Type B pancreatic cell (in vitro differentiated cells): ENCODE measurements around the gene ZNF292. TPM values are rescaled to one million over a fixed set of nuclear protein-coding genes. Genes with fewer than 3 reads are reported as not detected.

Source experiments
- DNase-seq: peaks from one replicate; pipeline ENCODE4 v3.0.0; 2021; ENCODE audit warnings: mixed read lengths; ENCODE audit not compliant: unreplicated experiment; ENCODE audit errors: extremely low spot score
- H3K27ac Mint-ChIP-seq: 2 replicates; pipeline ENCODE4 v1.8.0; 2021; ENCODE audit warnings: mild to moderate bottlenecking, mixed read lengths
- H3K27me3 Mint-ChIP-seq: 2 replicates; pipeline ENCODE4 v1.8.0; 2021; ENCODE audit warnings: mixed read lengths
- H3K36me3 Mint-ChIP-seq: 2 replicates; pipeline ENCODE4 v1.8.0; 2021; ENCODE audit warnings: mixed read lengths
- H3K4me1 Mint-ChIP-seq: one replicate; pipeline ENCODE4 v1.8.0; 2021; ENCODE audit warnings: mixed read lengths; ENCODE audit not compliant: unreplicated experiment
- H3K4me3 Mint-ChIP-seq: 2 replicates; pipeline ENCODE4 v1.8.0; 2021; ENCODE audit warnings: mild to moderate bottlenecking, mixed read lengths
- H3K9me3 Mint-ChIP-seq: 2 replicates; pipeline ENCODE4 v1.8.0; 2021; ENCODE audit warnings: mixed read lengths
- total RNA-seq: library from RNA; stranded (reverse); gene quantifications from 2 replicates; pipeline ENCODE4 v1.2.1, GENCODE V29; 2021; ENCODE audit warnings: low replicate concordance
- TF ChIP-seq, protein P1 (sequence below): fragments of 200-600 bp; sonication (generic); conservative IDR thresholded peaks from 2 replicates; pipeline ENCODE4 v1.5.0; 2021; ENCODE audit warnings: antibody characterized with exemption, mild to moderate bottlenecking

The ZNF292 gene
- total RNA-seq, 1 donor from 2014 or later: 61.1 TPM

DNA sequence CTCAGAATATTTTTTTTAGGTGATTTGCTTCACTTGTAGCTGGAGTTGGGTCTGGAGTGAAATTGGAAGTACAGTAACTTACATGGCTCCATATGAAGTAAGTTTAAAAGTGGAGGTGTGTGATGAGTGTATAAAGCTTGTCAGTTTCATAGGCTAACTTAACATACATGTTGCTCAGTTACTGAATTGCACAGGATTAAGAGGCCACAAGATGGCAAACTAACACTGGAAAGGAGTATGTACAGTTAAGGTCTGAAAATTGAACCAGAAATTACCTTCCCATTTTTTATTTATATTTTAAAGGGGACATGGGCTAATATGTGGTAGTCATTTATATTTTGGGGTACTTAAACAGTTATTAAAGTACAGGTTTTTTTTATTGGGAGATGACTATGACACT lies 121.8 kb downstream of the ZNF292 start:
- no peaks in the 10 kb centered on the region for H3K36me3 Mint-ChIP-seq
- no peak overlapping the region for H3K4me3 Mint-ChIP-seq
- H3K27me3 Mint-ChIP-seq: no peaks in the 10 kb centered on the region
- TF ChIP-seq, protein P1, sequence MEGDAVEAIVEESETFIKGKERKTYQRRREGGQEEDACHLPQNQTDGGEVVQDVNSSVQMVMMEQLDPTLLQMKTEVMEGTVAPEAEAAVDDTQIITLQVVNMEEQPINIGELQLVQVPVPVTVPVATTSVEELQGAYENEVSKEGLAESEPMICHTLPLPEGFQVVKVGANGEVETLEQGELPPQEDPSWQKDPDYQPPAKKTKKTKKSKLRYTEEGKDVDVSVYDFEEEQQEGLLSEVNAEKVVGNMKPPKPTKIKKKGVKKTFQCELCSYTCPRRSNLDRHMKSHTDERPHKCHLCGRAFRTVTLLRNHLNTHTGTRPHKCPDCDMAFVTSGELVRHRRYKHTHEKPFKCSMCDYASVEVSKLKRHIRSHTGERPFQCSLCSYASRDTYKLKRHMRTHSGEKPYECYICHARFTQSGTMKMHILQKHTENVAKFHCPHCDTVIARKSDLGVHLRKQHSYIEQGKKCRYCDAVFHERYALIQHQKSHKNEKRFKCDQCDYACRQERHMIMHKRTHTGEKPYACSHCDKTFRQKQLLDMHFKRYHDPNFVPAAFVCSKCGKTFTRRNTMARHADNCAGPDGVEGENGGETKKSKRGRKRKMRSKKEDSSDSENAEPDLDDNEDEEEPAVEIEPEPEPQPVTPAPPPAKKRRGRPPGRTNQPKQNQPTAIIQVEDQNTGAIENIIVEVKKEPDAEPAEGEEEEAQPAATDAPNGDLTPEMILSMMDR: peak; percentile 52
- no peaks in the 10 kb centered on the region for H3K9me3 Mint-ChIP-seq
- H3K4me1 Mint-ChIP-seq: no peaks in the 10 kb centered on the region
- no peak for DNase-seq
- no peak overlapping the region for H3K27ac Mint-ChIP-seq

DNA sequence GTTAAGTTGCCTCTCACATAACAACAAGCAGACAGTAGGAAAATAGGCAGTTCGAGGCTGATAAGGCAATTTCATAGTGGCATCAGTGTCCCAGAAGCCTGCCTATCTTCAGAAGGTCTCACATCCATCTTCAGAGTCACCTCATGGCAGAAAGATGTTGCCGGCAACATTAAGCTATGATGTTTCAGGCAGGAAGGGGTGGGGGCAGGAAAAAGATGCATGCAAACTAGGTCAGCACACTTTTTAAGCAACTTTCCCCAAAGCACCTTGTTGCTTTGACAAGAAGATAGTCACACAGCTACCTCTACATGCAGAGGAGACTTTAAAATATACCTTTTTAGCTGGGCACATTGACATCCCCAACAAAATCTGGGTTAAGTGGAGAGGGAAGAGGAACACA lies 123.8 kb downstream of the ZNF292 start:
- no peak for DNase-seq
- H3K27me3 Mint-ChIP-seq: no peaks in the 10 kb centered on the region
- no peaks in the 10 kb centered on the region for H3K36me3 Mint-ChIP-seq
- H3K27ac Mint-ChIP-seq: no peak overlapping the region
- H3K4me1 Mint-ChIP-seq: no peaks in the 10 kb centered on the region
- no peak overlapping the region for H3K4me3 Mint-ChIP-seq
- no peaks in the 10 kb centered on the region for H3K9me3 Mint-ChIP-seq
- TF ChIP-seq, protein P1: no peak

DNA sequence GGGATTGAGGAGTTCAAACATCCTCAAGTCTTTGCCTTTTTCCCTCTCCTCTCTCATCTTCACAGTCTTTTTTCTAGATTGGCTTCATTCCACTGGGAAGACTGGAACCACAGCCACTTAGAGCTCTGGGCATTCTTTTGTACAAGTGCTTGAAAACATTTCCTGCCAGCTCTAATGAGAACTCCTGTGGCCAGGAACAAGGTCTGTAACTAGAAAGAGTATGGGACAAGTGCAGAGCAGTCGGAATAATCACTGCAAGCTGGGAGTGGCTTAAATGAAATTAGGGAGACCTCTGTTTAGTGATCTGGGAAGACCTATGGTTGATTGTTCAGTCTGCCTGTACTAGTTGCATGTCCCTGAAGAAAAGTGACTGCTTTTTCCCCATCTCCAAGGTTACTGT lies 126.1 kb downstream of the ZNF292 start:
- DNase-seq: no peak
- peaks cover 3% of the 10 kb centered on the region for H3K27me3 Mint-ChIP-seq

DNA sequence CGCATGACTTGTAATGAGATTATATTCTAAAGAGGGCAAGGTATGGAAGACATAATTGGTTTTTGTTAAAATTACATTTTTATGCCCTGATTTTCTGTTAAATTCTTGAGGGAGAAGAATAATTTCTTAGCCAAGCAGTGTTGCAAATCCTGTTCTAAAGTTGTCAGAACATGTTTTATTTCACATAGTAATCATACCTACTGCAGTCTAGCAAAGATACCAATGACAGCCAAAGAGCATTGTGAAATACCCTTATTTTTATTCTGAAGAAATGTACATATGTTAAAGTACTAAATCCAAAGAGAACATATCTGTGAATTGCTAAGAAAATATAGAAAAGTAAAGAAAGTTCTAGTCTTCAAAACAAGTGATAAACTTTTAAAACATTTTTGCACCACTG lies 127.4 kb downstream of the ZNF292 start:
- H3K27ac Mint-ChIP-seq: no peak overlapping the region
- H3K27me3 Mint-ChIP-seq: peaks cover 3% of the 10 kb centered on the region
- DNase-seq: no peak
- H3K9me3 Mint-ChIP-seq: no peaks in the 10 kb centered on the region
- no peaks in the 10 kb centered on the region for H3K36me3 Mint-ChIP-seq
- TF ChIP-seq, protein P1: no peak
- H3K4me1 Mint-ChIP-seq: no peaks in the 10 kb centered on the region
- no peak overlapping the region for H3K4me3 Mint-ChIP-seq

More for the DNA sequence above, 126.1 kb downstream of the ZNF292 start:
- Mint-ChIP-seq H3K4me1 (no peaks in the 10 kb centered on the region), H3K9me3 (no peaks in the 10 kb centered on the region), H3K4me3 (no peak overlapping the region), H3K27ac (no peak overlapping the region), H3K36me3 (no peaks in the 10 kb centered on the region)
- TF ChIP-seq, protein P1: no peak

DNA sequence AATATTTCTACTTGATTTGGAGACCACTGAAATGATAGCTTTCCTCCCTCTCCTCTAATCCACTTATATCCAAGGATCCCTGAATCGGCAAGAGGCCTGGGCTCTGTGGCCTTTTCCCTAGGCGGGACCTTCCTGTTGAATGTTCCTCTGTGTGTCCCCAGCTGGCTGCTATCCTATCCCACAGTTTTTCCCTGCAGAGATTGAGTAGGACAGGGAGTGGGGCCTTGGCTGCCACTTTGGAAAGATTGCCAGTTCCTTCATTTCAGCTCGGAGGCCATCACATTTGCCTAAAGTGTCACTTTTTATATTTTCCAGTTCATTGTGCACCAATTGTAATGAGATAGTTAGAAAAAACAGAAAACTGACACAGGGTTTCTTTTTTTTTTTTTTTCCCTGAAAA lies 128.1 kb downstream of the ZNF292 start:
- H3K4me3 Mint-ChIP-seq: no peak overlapping the region
- no peak for DNase-seq
- H3K27me3 Mint-ChIP-seq: peaks cover 3% of the 10 kb centered on the region
- TF ChIP-seq, protein P1: no peak
- H3K4me1 Mint-ChIP-seq: no peaks in the 10 kb centered on the region
- H3K27ac Mint-ChIP-seq: no peak overlapping the region
- no peaks in the 10 kb centered on the region for H3K36me3 Mint-ChIP-seq
- no peaks in the 10 kb centered on the region for H3K9me3 Mint-ChIP-seq

DNA sequence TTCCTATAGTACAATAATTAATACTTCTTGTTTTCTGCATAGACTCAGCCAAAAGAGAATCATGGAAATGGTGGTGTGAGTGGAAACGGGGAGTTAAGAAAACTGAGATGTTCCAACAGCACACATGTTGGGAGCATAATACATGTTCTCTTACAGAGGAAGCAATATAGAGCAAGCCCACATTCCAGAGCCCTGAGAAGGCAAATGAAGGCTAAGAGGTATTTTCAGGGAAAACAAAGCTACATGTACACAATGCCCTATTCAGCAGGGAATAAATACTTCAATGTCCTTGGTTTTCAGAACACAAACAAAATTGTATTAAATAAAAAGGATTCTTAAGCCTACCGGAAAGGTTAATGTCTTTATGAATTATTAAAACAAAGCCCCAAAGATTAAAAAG lies 131.9 kb downstream of the ZNF292 start:
- Mint-ChIP-seq H3K36me3 (no peaks in the 10 kb centered on the region), H3K4me1 (no peaks in the 10 kb centered on the region), H3K4me3 (no peak overlapping the region), H3K9me3 (no peaks in the 10 kb centered on the region), H3K27ac (no peak overlapping the region), H3K27me3 (peaks cover 3% of the 10 kb centered on the region)
- DNase-seq: no peak
- TF ChIP-seq, protein P1: no peak
